HEK293 (cell line): ENCODE data around the gene TLE4.
"Not testable (repeated sequence)": the region's sequence is repeated elsewhere in the genome, so short reads cannot be mapped to it uniquely, and the experiment has no call there.

ENCODE experiments used
- CTCF ChIA-PET: fragments of 350-600 bp; formaldehyde crosslinking; extraction: SDS; loops from one replicate; lab custom pipeline; 2021; ENCODE audit warnings: antibody characterized with exemption; lab: Yijun Ruan, JAX
- POLR2A ChIA-PET: fragments of 300-600 bp; formaldehyde crosslinking; extraction: SDS; loops from one replicate; lab custom pipeline; 2020; ENCODE audit warnings: antibody characterized with exemption, inconsistent platforms; lab: Yijun Ruan, JAX
- H3K27ac ChIP-seq: fragments of 200-500 bp; sonication (Bioruptor generic); 2 replicates; pipeline ENCODE4 v1.5.1; 2014; ENCODE audit warnings: low read depth, low read length, control low read depth, inconsistent platforms; ENCODE audit errors: extremely low read depth
- H3K36me3 ChIP-seq, 2 experiments: fragments of 200-500 bp in 1 of 2; sonication (Bioruptor generic) in 1 of 2; 1 replicate in 1 of 2; 2 replicates in 1 of 2; pipeline ENCODE4 v1.5.1; 2014 to 2017; ENCODE audit warnings: inconsistent platforms in 2 of 2, low read length in 2 of 2; ENCODE audit not compliant: control insufficient read depth in 2 of 2, insufficient read depth in 1 of 2
- H3K4me1 ChIP-seq: fragments of 200-500 bp; sonication (Bioruptor generic); 2 replicates; pipeline ENCODE4 v1.5.1; 2014; ENCODE audit warnings: mild to moderate bottlenecking, low read length, inconsistent platforms; ENCODE audit not compliant: control insufficient read depth, insufficient read depth
- H3K4me3 ChIP-seq: 2 replicates; pipeline ENCODE4 v1.5.1; 2011; ENCODE audit warnings: low read depth, mild to moderate bottlenecking, control low read depth, low read length, moderate library complexity
- H3K9me3 ChIP-seq: fragments of 200-500 bp; sonication (Bioruptor generic); 2 replicates; pipeline ENCODE4 v1.5.1; 2014; ENCODE audit warnings: low read depth, low read length, inconsistent platforms; ENCODE audit not compliant: control insufficient read depth, insufficient read depth
- KLF7 ChIP-seq: fragments of 450-650 bp; formaldehyde crosslinking; IDR thresholded peaks from 2 replicates; pipeline ENCODE4 v1.5.1; 2016; ENCODE audit warnings: missing biosample characterization, missing genetic modification characterization, borderline replicate concordance
- SETDB1 ChIP-seq: IDR thresholded peaks from one replicate; pipeline ENCODE4 v1.6.1; 2017; ENCODE audit warnings: mild to moderate bottlenecking, low read length, moderate library complexity, mixed read lengths; ENCODE audit not compliant: insufficient read length
- TRIM28 ChIP-seq: IDR thresholded peaks from 2 replicates; pipeline ENCODE4 v1.6.1; 2011; ENCODE audit warnings: low read length, control low read depth, borderline replicate concordance
- ZBTB26 ChIP-seq: fragments of 450-650 bp; formaldehyde crosslinking; optimal IDR thresholded peaks from 2 replicates; pipeline ENCODE3; 2016; ENCODE audit warnings: missing biosample characterization, mild to moderate bottlenecking, missing genetic modification characterization
- ZBTB8A ChIP-seq: fragments of 450-650 bp; formaldehyde crosslinking; IDR thresholded peaks from 2 replicates; pipeline ENCODE4 v1.5.1; 2016; ENCODE audit warnings: missing biosample characterization, missing genetic modification characterization
- ZNF221 ChIP-seq: fragments of 450-650 bp; formaldehyde crosslinking; IDR thresholded peaks from 2 replicates; pipeline ENCODE4 v1.5.1; 2017; ENCODE audit warnings: missing biosample characterization, missing genetic modification characterization, borderline replicate concordance
- ZNF26 ChIP-seq: fragments of 450-650 bp; formaldehyde crosslinking; IDR thresholded peaks from 2 replicates; pipeline ENCODE4 v1.5.1; 2016; ENCODE audit warnings: missing biosample characterization, missing genetic modification characterization
- ZNF266 ChIP-seq: fragments of 450-650 bp; formaldehyde crosslinking; IDR thresholded peaks from 2 replicates; pipeline ENCODE4 v1.5.1; 2016; ENCODE audit warnings: missing biosample characterization, missing genetic modification characterization, low read depth
- ZNF274 ChIP-seq, 2 experiments: fragments of 200-500 bp in 1 of 2; fragments of 450-650 bp in 1 of 2; sonication (Bioruptor generic) in 1 of 2; formaldehyde crosslinking in 1 of 2; IDR thresholded peaks; 2 replicates each; pipeline versions ENCODE4 v1.5.1 to v1.6.1; 2014 to 2016; ENCODE audit warnings: borderline replicate concordance in 1 of 2, inconsistent platforms in 1 of 2, low read length in 1 of 2, missing biosample characterization in 1 of 2, missing genetic modification characterization in 1 of 2
- ZNF350 ChIP-seq: fragments of 450-650 bp; formaldehyde crosslinking; IDR thresholded peaks from 2 replicates; pipeline ENCODE4 v1.5.0; 2017; ENCODE audit warnings: missing biosample characterization, mild to moderate bottlenecking, missing genetic modification characterization
- ZNF501 ChIP-seq: fragments of 450-650 bp; formaldehyde crosslinking; IDR thresholded peaks from 2 replicates; pipeline ENCODE4 v1.5.1; 2016; ENCODE audit warnings: missing biosample characterization, missing genetic modification characterization
- ZNF530 ChIP-seq: fragments of 450-650 bp; formaldehyde crosslinking; IDR thresholded peaks from 2 replicates; pipeline ENCODE4 v1.5.1; 2016; ENCODE audit warnings: low read depth, missing biosample characterization, missing genetic modification characterization
- ZNF585B ChIP-seq: fragments of 450-650 bp; formaldehyde crosslinking; IDR thresholded peaks from 2 replicates; pipeline ENCODE4 v1.5.1; 2016; ENCODE audit warnings: missing biosample characterization, missing genetic modification characterization
- ZNF768 ChIP-seq: fragments of 450-650 bp; formaldehyde crosslinking; IDR thresholded peaks from 2 replicates; pipeline ENCODE4 v1.5.1; 2018; ENCODE audit warnings: missing biosample characterization, mild to moderate bottlenecking, missing genetic modification characterization
- TF ChIP-seq, protein P1 (sequence below): fragments of 450-650 bp; formaldehyde crosslinking; IDR thresholded peaks from 2 replicates; pipeline ENCODE4 v1.5.1; 2016; ENCODE audit warnings: missing biosample characterization, missing genetic modification characterization
- TF ChIP-seq, protein P2 (sequence below): fragments of 450-650 bp; formaldehyde crosslinking; IDR thresholded peaks from 2 replicates; pipeline ENCODE4 v1.5.1; 2016; ENCODE audit warnings: missing biosample characterization, missing genetic modification characterization
- TF ChIP-seq, protein P3 (sequence below): fragments of 450-650 bp; formaldehyde crosslinking; IDR thresholded peaks from 2 replicates; pipeline ENCODE4 v1.5.1; 2016; ENCODE audit warnings: missing biosample characterization, missing genetic modification characterization

The TLE4 gene

DNA sequence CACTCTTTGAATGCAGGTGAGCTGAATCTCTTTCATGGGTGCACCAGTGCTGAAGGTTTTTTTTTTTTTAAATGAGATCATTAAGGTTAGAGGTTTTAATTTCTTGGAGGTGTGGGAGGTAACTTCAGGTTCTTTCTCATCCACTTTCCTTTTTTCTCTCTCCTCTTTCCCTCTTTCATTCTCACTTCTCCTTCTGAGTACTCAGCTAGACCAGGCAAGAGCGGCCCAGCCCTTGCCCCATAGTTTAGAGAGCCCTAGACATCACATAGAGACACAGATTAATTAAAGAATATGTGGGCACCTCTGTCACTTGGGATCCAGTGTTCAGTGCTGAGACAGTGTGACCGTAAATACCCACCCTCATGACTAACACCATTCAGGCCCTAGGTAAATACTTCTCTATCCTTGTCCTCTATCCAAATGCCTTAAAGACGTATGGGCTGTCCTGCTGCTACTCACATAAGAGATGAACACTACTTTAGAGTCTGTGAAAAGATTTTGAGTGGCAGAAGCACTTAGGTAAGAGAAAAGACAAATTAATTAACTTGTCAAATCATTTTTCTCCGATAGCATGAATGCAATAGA lies 174.1 kb downstream of the TLE4 start:
- TF ChIP-seq ZNF501 (tag by site-specific recombination) (no peak), ZNF350 (no peak), ZNF266 (tag by site-specific recombination) (no peak), ZNF274 (IDR thresholded peaks at IDR 0.05; ENCODE audit: low read length) (no peak), ZNF274 (tag by site-specific recombination; IDR thresholded peaks at IDR 0.05; ENCODE audit: borderline replicate concordance) (no peak), KLF7 (tag by site-specific recombination) (no peak), ZNF26 (no peak), ZBTB26 (tag by site-specific recombination) (no peak), ZNF768 (tag by site-specific recombination) (no peak), ZNF530 (no peak), ZBTB8A (tag by site-specific recombination) (no peak), ZNF221 (tag by site-specific recombination) (no peak)
- TF ChIP-seq, protein P1, sequence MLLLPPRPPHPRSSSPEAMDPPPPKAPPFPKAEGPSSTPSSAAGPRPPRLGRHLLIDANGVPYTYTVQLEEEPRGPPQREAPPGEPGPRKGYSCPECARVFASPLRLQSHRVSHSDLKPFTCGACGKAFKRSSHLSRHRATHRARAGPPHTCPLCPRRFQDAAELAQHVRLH (tag by site-specific recombination): no peak
- TF ChIP-seq, protein P2, sequence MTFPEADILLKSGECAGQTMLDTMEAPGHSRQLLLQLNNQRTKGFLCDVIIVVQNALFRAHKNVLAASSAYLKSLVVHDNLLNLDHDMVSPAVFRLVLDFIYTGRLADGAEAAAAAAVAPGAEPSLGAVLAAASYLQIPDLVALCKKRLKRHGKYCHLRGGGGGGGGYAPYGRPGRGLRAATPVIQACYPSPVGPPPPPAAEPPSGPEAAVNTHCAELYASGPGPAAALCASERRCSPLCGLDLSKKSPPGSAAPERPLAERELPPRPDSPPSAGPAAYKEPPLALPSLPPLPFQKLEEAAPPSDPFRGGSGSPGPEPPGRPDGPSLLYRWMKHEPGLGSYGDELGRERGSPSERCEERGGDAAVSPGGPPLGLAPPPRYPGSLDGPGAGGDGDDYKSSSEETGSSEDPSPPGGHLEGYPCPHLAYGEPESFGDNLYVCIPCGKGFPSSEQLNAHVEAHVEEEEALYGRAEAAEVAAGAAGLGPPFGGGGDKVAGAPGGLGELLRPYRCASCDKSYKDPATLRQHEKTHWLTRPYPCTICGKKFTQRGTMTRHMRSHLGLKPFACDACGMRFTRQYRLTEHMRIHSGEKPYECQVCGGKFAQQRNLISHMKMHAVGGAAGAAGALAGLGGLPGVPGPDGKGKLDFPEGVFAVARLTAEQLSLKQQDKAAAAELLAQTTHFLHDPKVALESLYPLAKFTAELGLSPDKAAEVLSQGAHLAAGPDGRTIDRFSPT (tag by site-specific recombination): no peak
- TF ChIP-seq, protein P3, sequence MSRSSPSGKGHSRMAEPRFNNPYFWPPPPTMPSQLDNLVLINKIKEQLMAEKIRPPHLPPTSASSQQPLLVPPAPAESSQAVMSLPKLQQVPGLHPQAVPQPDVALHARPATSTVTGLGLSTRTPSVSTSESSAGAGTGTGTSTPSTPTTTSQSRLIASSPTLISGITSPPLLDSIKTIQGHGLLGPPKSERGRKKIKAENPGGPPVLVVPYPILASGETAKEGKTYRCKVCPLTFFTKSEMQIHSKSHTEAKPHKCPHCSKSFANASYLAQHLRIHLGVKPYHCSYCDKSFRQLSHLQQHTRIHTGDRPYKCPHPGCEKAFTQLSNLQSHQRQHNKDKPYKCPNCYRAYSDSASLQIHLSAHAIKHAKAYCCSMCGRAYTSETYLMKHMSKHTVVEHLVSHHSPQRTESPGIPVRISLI (tag by site-specific recombination): no peak
- Histone ChIP-seq H3K4me1 (no peaks in the 10 kb centered on the region), H3K36me3 (no peaks in the 10 kb centered on the region), H3K9me3 (no peaks in the 10 kb centered on the region), H3K27ac (no peak overlapping the region), H3K4me3 (no peak overlapping the region)
- ChIA-PET POLR2A (no interaction called here), CTCF (no interaction called here)

DNA sequence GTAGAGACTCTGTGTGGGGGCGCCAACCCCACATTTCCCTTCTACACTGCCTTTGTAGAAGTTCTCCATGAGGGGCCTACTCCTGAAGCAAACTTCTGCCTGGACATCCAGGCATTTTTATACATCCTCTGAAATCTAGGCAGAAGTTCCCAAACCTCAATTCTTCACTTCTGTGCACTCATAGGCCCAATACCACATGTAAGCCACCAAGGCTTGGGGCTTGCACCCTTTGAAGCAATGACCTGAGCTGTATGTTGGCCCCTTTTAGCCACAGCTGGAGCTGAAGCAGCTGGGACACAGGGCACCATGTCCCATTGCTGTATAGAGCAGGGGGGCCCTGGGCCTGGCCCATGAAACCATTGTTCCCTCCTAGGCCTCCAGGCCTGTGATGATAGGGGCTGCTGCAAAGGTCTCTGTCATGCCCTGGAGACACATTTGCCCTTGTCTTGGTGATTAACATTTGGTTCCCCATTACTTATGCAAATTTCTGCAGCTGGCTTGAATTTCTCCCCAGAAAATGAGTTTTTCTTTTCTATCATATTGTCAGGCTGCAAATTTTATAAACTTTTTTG lies 180.2 kb downstream of the TLE4 start:
- not testable (repeated sequence) for H3K27ac ChIP-seq, H3K4me1 ChIP-seq, H3K36me3 ChIP-seq
- TF ChIP-seq TRIM28 (peak; percentile 97; the same call in 1 of the 2 replicates), SETDB1 (peak; percentile 89), ZNF585B (peak; percentile 90)
- TF ChIP-seq, all 188 proteins: peak for 3; not testable (repeated sequence) for 185
- CTCF ChIA-PET, POLR2A ChIA-PET, H3K4me3 ChIP-seq, H3K9me3 ChIP-seq: not testable (repeated sequence)
